IPS DF 4.7 (cell line): ENCODE results near the gene DSC1.

Experiments used
- DNase-seq: peaks from one replicate; pipeline ENCODE4 v3.0.0-alpha.2; 2013; ENCODE audit warnings: low spot score; ENCODE audit errors: extremely low read depth

DSC1 gene

DNA sequence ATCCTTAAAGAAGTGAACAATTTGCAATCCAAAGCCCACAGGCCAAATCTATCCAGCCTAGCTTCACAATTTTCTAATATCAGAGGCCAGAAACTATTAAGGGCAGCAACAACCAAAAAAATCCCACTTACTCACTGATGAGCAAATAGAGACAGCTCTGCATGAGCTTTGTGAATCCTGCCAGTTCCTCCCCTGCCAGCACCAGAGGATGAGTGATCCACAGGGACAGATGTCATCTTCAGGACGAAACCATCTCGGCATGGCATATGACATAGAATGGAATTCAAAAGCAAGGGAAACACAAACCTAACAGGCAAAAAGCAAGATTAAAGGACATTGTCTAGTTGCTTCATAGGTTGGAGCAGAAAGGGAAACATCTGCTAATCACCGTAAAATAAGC, 58.2 kb downstream of the DSC1 start:
- no peak for DNase-seq

DNA sequence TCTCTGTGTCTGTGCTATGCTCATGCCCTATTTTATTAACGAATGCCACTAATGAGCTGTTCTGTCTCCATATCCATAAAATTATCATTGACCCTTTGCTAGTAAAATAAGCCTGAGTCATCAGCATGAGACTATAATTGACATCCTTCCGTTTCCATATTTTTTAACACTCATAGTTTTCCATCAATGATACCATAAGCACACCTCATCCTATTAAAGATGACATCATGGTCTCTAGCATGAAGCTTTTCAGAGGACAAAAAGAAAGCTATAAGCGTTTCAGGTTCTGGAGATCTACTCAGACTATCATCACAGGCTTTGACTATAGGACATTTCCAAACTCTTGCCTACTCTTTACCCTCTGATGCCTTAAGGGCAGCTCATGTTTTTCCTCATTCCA, 59.2 kb downstream of the DSC1 start:
- DNase-seq, result no peak

- DNase-seq, result no peak
These were observed 59.7 kb downstream of the DSC1 start for GRCh38 chr18:31102941-31103340.

DNA sequence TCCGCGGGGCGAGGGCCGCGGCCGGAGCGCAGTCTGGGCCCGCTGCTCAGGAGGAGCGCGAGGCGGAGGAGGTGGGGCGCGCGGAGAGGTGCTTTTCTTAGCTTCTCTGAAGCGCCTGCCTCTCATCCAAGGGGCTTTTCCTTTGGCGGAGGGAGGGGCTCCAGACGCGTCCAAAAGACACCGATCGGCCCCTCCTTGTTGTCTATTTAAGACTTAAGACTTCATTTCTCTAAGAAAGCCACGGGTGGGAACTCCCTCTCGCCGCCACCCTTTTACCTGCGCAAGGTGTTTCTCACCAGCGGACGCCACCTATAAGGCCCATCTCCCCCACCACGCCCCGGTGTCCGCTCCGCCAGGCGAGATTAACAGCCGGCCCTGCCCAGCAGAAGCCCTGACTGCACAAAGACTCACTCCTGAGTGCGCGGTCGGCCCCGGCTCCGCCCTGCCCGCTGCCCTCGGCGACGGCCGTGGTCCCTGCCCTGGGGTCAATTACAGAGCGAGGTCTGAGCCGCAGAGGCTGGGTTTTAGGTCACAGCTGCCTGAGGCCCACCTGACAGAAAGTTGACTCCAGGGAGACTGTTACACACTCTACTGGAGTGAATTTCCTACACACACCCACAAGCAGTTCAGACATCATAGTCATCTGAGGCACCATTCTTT, 60.5 kb downstream of the DSC1 start, which contains the start of gene DSC2:
DSC2 (minus strand) TSS at position 397 of the 660 bp plus-strand sequence. CDS start 450 bp downstream, outside the sequence.
- DNase-seq, result no peak

DNA sequence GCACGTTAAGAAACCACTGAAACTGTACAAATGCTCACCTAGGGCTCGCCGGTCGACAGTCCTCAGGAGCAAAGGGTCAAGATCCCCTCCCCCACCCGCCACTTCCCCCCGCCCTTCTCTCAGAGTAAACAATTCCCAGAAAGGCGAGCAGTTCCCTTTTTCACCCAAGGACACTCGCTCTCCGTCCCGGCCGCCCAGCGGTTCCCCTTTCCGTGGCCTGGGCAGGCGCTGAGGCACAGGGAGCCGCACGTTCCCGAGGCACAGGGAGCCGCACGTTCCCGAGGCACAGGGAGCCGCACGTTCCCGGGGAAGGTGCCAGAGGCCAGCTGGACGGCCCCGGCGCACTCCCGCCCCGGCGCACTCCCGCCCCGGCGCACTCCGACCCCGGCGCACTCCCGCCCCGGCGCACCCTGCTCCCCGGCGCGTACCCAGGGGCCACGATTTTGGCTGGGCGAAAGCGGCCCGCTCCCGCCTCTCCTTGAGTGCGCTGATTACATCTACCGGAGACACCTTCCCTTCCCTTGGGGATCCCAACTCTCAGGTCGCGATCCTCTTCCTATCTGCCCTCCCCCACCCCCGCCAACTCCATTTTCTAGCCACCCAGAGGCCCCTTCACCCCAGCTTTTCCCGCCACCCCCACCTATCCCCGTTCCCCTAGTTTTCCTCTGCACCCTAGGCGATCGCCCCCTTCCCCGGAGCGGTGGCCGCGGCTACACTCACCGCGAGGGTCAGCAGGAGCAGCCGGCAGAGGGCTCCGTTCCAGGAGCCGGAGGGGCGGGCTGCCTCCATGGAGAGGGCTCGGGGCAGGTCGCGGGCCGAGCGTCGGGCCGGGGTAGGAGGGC, 61.3 kb downstream of the DSC1 start:
- no peak for DNase-seq

- DNase-seq, result no peak
These were observed 62.0 kb downstream of the DSC1 start for GRCh38 chr18:31100436-31101182.

DNA sequence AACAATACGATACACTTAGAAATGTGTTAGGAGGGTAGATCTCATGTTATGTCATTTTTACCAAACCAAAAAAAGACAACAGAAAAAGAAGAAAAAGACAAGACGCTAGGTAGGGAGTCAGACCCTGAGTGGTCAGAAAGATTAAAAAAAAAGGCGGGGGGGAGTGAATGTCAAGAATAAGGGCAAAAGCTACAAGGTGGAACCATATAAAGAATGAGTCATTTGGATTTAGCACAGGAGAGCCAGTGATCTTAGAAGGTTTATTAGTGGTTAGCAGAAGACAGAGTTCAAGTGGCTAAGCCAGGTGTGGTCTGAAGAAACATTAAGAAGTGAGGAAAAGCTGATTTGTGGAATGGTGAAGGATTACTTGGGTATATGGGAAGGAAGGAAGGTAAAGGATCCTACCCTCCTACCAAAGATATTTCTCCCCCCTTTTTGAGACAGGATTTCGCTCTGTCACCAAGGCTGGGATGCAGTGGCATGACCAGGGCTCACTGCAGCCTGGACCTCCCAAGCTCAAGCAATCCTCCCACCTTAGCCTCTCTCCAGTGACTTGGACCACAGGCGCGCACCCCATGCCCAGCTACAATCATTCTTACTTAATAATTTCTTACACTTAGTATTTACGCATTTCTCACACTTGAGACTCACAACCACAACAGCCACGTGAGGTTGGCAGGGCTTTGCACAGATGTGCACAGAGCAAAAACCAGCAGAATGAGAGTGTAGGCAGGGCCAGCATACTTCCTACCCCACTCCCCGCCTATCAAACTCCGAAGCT, 63.0 kb downstream of the DSC1 start:
- no peak for DNase-seq

DNA sequence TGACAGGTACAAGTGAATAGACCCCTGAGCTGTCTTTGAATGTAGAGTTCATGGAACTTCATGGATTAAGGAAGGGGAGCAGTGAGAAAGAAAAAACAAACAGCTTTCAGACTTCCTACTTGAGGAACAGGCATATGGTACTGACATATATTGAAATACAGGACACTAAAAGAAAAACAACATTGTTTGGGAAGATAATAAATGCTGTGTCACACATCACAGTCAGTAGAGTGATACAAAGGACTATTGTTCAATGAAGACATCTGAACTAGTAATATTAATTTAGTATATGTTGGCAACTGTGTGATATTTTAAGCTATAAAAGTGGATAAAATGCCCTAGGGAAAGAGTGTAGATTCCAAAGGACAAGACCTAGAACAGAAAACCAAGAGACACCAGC, 63.8 kb downstream of the DSC1 start:
- DNase-seq, result no peak

GRCh38 chr18:31097666-31098065, 65.0 kb downstream of the DSC1 start:
- DNase-seq, result no peak

DNA sequence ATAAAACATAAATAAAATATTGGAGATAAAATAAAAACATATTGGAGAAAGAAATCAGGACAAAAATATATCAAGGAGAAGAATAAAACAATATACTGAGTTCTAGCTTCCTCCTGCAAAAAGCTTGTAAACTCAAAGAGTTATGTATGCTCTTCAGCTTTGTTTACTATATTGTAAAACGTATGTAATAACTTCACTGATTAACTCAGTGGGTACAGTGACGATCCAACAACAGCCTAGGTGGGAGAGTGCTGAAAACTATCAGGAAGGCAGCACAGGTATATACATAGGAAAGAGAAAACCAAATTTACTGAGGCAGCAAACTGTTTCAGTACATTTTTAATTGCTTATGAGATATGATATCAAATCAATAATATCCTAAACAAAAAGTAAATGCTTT, 68.8 kb downstream of the DSC1 start:
- DNase-seq, result no peak

DNA sequence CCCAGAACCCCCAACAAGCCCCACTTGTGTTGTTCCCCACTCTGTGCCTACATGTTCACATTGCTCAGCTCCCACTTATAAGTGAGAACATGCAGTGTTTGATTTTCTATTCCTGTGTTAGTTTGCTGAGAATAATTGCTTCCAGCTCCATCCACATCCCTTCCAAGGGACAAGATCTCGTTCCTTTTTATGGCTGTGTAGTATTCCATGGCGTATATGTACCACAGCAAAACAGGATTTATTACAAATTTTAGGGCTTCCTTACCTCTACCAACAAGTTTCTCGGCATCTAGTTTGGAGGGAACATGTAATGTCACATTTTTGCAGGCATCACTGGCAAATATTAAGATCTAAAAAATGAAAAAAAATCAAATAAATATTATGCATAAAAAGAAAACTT, 69.4 kb downstream of the DSC1 start:
- no peak for DNase-seq

- no peak for DNase-seq
These were observed 71.3 kb downstream of the DSC1 start for GRCh38 chr18:31091350-31091749.

GRCh38 chr18:31088532-31088931, 74.1 kb downstream of the DSC1 start:
- no peak for DNase-seq

DNA sequence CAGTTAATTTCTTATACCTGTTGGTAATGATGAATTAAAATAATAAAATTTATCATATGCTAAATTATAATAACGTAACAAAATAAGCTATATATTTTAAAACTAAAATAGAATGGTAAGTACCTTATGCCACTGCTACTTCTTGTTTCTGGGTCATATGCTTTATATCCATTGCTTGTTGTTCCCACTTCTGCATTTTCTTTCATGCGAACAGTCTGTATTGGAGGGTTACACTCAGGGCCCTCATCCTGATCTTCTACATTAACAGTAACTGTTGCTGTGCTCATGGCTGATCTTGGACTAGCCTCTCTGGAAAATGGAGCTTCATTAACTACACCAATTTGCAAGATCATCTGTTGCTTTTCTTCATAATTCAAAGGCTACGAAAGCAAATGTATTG, 82.7 kb downstream of the DSC1 start:
- no peak for DNase-seq
